Stomach (tissue), 9 donors: ENCODE data around the gene COL4A2. TPM values are rescaled to one million over a fixed set of nuclear protein-coding genes. Genes with fewer than 3 reads are reported as not detected.
A peak's percentile ranks its signal among the peaks of the same experiment; 100 is the strongest.

Experiments
- DNase-seq, 2 donors: peaks; one replicate each; pipeline versions ENCODE4 v3.0.0 to v3.0.0-alpha.2; 2013 to 2019
- H3K27ac ChIP-seq, 5 donors: fragments of 200-600 bp in 4 of 5; sonication (generic) in 4 of 5; one replicate each; pipeline ENCODE4 v1.5.1; 2013 to 2019; ENCODE audit warnings: mild to moderate bottlenecking in 1 of 5, moderate library complexity in 1 of 5
- H3K27me3 ChIP-seq, 3 donors: fragments of 200-600 bp; sonication (generic); one replicate each; pipeline ENCODE4 v1.5.1; 2017 to 2019; ENCODE audit warnings: mixed run types in 1 of 3
- H3K36me3 ChIP-seq, 4 donors: fragments of 200-600 bp; sonication (generic); 1 replicate in 3 of 4; 2 replicates in 1 of 4; pipeline ENCODE4 v1.5.1; 2016 to 2019
- H3K4me1 ChIP-seq, 4 donors: fragments of 200-600 bp; sonication (generic); one replicate each; pipeline ENCODE4 v1.5.1; 2016 to 2019
- H3K4me3 ChIP-seq, 4 donors: fragments of 200-600 bp; sonication (generic) in 3 of 4; one replicate each; pipeline ENCODE4 v1.5.1; 2016 to 2019; ENCODE audit warnings: mild to moderate bottlenecking in 1 of 4
- H3K9me3 ChIP-seq, 4 donors: fragments of 200-600 bp; sonication (generic); one replicate each; pipeline ENCODE4 v1.5.1; 2016 to 2019
- EP300 ChIP-seq: sonication (generic); formaldehyde crosslinking; IDR thresholded peaks from one replicate; pipeline ENCODE4 v1.6.1; 2017; ENCODE audit warnings: antibody characterized with exemption
- POLR2A ChIP-seq, 4 donors: fragments of 450-650 bp; IDR thresholded peaks; one replicate each; pipeline ENCODE4 v1.6.1; 2016; ENCODE audit warnings: antibody characterized with exemption in 4 of 4, control low read depth in 2 of 4, mild to moderate bottlenecking in 1 of 4, moderate library complexity in 1 of 4
- POLR2AphosphoS5 ChIP-seq, 3 donors: sonication (generic); formaldehyde crosslinking; IDR thresholded peaks; one replicate each; pipeline ENCODE4 v1.6.1; 2016; ENCODE audit warnings: antibody characterized with exemption in 3 of 3
- WGBS, 5 donors: extraction: QIAGEN DNeasy Blood & Tissue Kit in 3 of 5; methylation state at CpG; one replicate each; pipeline versions ENCODE4 v1.1.5 to v1.1.7; 2013 to 2018; 5-methylcytosine and 5-hydroxymethylcytosine counted together
- intact Hi-C: fragments of 100-400 bp; cut with DNase I; formaldehyde crosslinking; loops from one replicate; pipeline ENCODE4 v1.15.1; 2023; ENCODE audit warnings: low total_unique reads
- polyA plus RNA-seq, 3 donors: library from polyadenylated mRNA; stranded (reverse); fragments of 200-250 nt; gene quantifications; one replicate each; pipeline ENCODE4 v1.2.3, GENCODE V29; 2013
- total RNA-seq, 5 donors: library from RNA; depleted of rRNA; stranded (reverse); fragments of >200 nt; gene quantifications; one replicate each; pipeline versions ENCODE4 v1.1.0 to v1.2.3, GENCODE V29; 2014 to 2016
- TF ChIP-seq, protein P1 (sequence below), 7 experiments: fragments of 450-650 bp in 4 of 7; fragments of 200-600 bp in 3 of 7; sonication (generic) in 3 of 7; IDR thresholded peaks; one replicate each; pipeline ENCODE4 v1.5.1; 2016 to 2019; ENCODE audit warnings: antibody characterized with exemption in 7 of 7, control low read depth in 2 of 7, mild to moderate bottlenecking in 1 of 7
- donor health status: healthy with polysubstance abuse.
- donor health status: Bipolar disorder and iron deficiency.
- donor health status: healthy.

Gene COL4A2
- total and polyA plus RNA-seq, 8 donors: 24.0 to 531 (median 214) TPM

GRCh38 chr13:110293649-110294048 is 13.4 kb upstream of the COL4A2 start:
- DNase-seq: no peak
- intact Hi-C loops: no loop called here

GRCh38 chr13:110294146-110294545 is 12.9 kb upstream of the COL4A2 start:
- TF ChIP-seq EP300 (no peak), POLR2A (IDR thresholded peaks at IDR 0.05) (no peak), POLR2AphosphoS5 (IDR thresholded peaks at IDR 0.05) (peak; percentile 38 to 63 (median 57))
- no peak overlapping the region for H3K4me3 ChIP-seq
- H3K27me3 ChIP-seq: peaks cover 0 to 24% (median 11%) of the 10 kb centered on the region in 3 donors
- intact Hi-C loops: no loop called here
- DNase-seq: no peak
- H3K9me3 ChIP-seq: no peaks in the 10 kb centered on the region
- peak overlapping the region; percentile 17 to 82 (median 46) for H3K27ac ChIP-seq
- WGBS, 5 donors: 76 to 97% (median 87%) methylated on average over 3 of the region's 3 CpGs
- peaks cover 0 to 72% (median 27%) of the 10 kb centered on the region in 4 donors for H3K4me1 ChIP-seq
- H3K36me3 ChIP-seq: peaks cover 0 to 2% (median 0%) of the 10 kb centered on the region in 4 donors

More at GRCh38 chr13:110293649-110294048, 13.4 kb upstream of the COL4A2 start:
- H3K36me3 ChIP-seq: peaks cover 0 to 5% (median 0%) of the 10 kb centered on the region in 4 donors
- H3K27ac ChIP-seq: peak overlapping the region; percentile 17 to 82 (median 46)
- TF ChIP-seq POLR2AphosphoS5 (IDR thresholded peaks at IDR 0.05): no peak
- TF ChIP-seq, protein P1, sequence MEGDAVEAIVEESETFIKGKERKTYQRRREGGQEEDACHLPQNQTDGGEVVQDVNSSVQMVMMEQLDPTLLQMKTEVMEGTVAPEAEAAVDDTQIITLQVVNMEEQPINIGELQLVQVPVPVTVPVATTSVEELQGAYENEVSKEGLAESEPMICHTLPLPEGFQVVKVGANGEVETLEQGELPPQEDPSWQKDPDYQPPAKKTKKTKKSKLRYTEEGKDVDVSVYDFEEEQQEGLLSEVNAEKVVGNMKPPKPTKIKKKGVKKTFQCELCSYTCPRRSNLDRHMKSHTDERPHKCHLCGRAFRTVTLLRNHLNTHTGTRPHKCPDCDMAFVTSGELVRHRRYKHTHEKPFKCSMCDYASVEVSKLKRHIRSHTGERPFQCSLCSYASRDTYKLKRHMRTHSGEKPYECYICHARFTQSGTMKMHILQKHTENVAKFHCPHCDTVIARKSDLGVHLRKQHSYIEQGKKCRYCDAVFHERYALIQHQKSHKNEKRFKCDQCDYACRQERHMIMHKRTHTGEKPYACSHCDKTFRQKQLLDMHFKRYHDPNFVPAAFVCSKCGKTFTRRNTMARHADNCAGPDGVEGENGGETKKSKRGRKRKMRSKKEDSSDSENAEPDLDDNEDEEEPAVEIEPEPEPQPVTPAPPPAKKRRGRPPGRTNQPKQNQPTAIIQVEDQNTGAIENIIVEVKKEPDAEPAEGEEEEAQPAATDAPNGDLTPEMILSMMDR (IDR thresholded peaks at IDR 0.05): no peak
- no peak overlapping the region for H3K4me3 ChIP-seq
- WGBS, 5 donors: 56 to 76% (median 70%) methylated on average over 3 of the region's 3 CpGs
- no peaks in the 10 kb centered on the region for H3K9me3 ChIP-seq
- peaks cover 0 to 67% (median 22%) of the 10 kb centered on the region in 4 donors for H3K4me1 ChIP-seq
- peaks cover 0 to 19% (median 6%) of the 10 kb centered on the region in 3 donors for H3K27me3 ChIP-seq

- Histone ChIP-seq H3K27me3 (peaks cover 0 to 28% (median 14%) of the 10 kb centered on the region in 3 donors), H3K27ac (peak overlapping the region in 4 of 5 donors; percentile 31 to 82 (median 55)), H3K36me3 (no peaks in the 10 kb centered on the region), H3K9me3 (no peaks in the 10 kb centered on the region), H3K4me3 (no peak overlapping the region), H3K4me1 (peaks cover 4 to 75% (median 31%) of the 10 kb centered on the region in 4 donors)
- intact Hi-C loops: no loop called here
- DNase-seq: no peak
- TF ChIP-seq POLR2AphosphoS5 (IDR thresholded peaks at IDR 0.05) (no peak), EP300 (no peak), POLR2A (IDR thresholded peaks at IDR 0.05) (no peak)
- TF ChIP-seq, protein P1 (IDR thresholded peaks at IDR 0.05): no peak
These were observed 12.5 kb upstream of the COL4A2 start for GRCh38 chr13:110294622-110295021.

GRCh38 chr13:110297011-110297410 is 10.1 kb upstream of the COL4A2 start:
- Histone ChIP-seq H3K36me3 (no peaks in the 10 kb centered on the region), H3K4me3 (no peak overlapping the region), H3K27ac (peak overlapping the region in 2 of 5 donors; percentile 72 to 97), H3K4me1 (peaks cover 12 to 86% (median 48%) of the 10 kb centered on the region in 4 donors), H3K27me3 (peaks cover 0 to 29% (median 14%) of the 10 kb centered on the region in 3 donors), H3K9me3 (no peaks in the 10 kb centered on the region)
- 71 to 83% (median 76%) methylated on average over 6 of the region's 6 CpGs for WGBS, 5 donors
- TF ChIP-seq POLR2AphosphoS5 (IDR thresholded peaks at IDR 0.05): no peak
- TF ChIP-seq EP300: no peak
- no peak for TF ChIP-seq POLR2A (IDR thresholded peaks at IDR 0.05)
- TF ChIP-seq, protein P1 (IDR thresholded peaks at IDR 0.05): no peak
- no peak for DNase-seq
- intact Hi-C loops: no loop called here
